Kasumi-1 (cell line): Measurements from ENCODE around the gene IPO5.
A peak's percentile ranks its signal among the peaks of the same experiment; 100 is the strongest.
"Not testable (repeated sequence)": the region's sequence is repeated elsewhere in the genome, so short reads cannot be mapped to it uniquely, and the experiment has no call there.

ENCODE experiments used
- DNase-seq, 2 experiments: peaks; one replicate each; lab custom pipeline; 2025; lab: John Stamatoyannopoulos, UW

IPO5 gene

GRCh38 chr13:97949316-97949715, 4.2 kb upstream of the IPO5 start:
- DNase-seq = not testable (repeated sequence)

DNA sequence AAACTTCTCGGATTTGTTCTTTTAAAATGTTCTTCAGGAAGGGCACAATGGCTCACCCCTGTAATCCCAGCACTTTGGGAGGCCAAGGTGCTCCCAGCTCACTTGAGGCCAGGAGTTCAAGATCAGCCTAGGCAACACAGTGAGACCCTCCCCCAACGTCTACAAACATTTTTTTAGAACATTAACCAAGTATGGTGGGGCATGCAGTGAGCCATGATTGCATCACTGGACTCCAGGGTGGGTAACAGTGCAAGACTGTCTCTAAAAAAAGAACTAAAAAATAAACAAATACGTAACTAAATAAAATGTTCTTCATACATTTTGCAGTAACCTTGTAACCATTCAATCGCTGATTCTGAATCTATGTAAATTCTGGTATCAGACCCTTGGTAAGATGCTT, 2.1 kb upstream of the IPO5 start:
- no peak for DNase-seq

GRCh38 chr13:97952831-97953230, 644 bp upstream of the IPO5 start:
- not testable (repeated sequence) for DNase-seq

DNA sequence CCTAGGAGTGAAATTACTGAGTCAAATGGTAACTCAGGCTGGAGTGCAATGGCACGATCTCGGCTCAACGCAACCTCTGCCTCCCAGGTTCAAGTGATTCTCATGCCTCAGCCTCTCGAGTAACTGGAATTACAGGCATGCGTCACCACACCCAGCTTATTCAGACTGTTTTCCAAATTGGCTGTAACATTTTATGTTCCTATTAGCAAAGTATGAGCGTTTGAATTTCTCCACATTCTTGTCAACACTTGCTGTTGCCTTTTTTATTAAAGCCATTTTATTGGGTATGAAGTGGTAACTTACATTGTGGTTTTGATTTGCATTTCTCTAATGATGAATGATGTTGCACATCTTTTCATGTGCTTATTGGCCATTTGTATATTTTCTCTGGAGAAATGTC, 7.9 kb downstream of the IPO5 start:
- no peak for DNase-seq

DNA sequence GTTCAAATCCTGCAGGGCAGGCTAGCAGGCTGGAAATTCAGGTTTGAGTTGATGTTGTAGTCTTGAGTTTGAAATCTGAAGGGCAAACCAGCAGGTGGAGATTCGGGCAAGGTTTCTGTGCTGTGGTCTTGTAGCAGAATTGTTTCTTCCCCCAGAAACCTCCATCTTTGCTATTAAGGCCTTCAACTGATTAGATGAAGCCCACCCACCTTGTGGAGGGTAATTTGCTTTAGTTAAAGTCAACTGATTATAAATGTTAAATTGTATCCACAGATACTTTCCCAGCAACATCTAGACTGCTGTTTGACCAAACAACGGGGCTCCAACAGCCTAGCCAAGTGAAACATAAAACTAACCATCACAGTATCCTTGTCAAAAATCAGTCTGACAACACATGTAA, 9.4 kb downstream of the IPO5 start:
- DNase-seq = no peak

GRCh38 chr13:97967226-97967625, 13.8 kb downstream of the IPO5 start:
- no peak for DNase-seq

DNA sequence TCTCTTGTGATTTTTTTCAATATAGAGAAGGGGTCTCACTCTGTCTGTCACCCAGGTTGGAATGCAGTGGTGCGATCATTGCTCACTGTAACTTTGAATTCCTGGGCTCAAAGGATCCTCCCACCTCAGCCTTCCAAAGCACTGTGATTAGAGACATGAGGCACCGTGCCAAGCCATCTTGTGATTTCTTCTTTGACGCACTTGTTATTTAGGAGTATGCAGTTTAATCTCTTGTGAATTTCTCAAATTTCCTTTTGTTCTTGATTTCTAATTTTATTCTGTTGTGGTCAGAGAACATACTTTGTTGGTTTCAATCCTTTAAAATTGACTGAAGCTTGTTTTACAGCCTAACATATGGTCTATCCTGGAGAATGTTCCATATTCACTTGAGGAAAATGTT, 14.5 kb downstream of the IPO5 start:
- DNase-seq = no peak

- DNase-seq = no peak
These were observed 18.0 kb downstream of the IPO5 start for GRCh38 chr13:97971519-97971918.

DNA sequence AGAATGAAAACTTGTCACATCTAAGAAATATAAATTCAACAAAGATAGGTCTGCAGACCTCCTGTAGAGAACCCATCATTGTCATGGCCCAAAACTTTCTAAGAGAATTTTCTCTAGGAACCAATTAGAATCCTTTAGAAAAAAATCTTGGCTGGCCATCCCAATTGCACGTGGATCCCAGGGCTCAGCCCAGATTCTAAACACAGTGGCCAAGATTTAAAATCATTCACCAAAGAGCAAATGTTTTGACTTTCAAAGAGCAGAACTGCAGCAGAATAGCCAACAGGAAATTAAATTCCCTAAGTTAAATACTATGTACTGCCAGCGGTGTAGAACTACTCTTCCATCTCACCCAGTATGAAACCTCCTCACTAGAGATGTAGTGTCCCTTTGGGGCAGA, 21.3 kb downstream of the IPO5 start:
- DNase-seq = no peak

DNA sequence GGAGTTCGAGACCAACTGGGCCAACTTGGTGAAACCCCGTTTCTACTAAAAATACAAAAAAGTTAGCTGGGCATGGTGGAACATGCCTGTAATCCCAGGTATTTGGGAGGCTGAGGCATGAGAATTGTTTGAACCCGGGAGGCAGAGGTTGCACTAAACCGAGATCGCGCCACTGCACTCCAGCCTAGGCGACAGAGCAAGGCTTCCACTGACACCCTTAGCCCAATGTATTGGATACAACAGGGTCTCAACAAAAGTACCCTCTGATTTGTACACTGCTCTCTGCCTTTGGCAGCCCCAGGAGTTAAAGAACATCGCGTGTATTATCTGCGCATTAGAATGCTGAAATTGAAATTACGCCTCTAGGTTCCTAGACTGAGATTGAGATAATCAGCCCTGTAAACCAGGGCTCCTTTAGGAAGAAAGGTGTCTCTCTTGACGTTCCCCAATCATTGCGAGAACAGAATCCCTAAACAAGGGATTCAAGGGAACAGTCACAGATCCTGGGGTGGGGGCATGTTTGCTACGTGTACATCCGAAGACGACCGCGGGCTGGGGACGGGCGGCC, 21.9 kb downstream of the IPO5 start:
- DNase-seq = no peak

- DNase-seq = peak; percentile 61 to 85
These were observed 22.6 kb downstream of the IPO5 start for GRCh38 chr13:97975848-97976609.

GRCh38 chr13:97976610-97977521, 23.4 kb downstream of the IPO5 start:
- peak in 1 of 2 experiments; percentile 85 for DNase-seq

DNA sequence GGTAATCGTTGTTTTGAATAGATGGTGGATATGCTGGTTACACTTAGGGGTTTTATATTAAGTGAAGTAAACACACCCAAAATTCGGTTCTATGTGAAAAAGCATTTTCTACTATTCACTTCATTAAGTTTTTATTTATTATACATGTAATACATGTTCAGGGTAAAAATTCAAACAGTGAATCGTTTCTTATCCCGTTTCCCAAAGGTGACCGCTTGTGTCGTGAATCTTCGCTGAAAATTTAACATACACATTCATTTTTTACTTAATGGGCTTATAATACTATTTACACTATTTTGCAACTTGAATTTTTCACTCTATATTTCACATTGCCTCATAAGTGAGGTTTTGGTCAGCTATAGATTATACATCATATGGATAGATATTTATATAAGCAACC, 24.5 kb downstream of the IPO5 start:
- DNase-seq = no peak

GRCh38 chr13:97978651-97979050, 25.2 kb downstream of the IPO5 start:
- peak in 1 of 2 experiments; percentile 16 for DNase-seq

DNA sequence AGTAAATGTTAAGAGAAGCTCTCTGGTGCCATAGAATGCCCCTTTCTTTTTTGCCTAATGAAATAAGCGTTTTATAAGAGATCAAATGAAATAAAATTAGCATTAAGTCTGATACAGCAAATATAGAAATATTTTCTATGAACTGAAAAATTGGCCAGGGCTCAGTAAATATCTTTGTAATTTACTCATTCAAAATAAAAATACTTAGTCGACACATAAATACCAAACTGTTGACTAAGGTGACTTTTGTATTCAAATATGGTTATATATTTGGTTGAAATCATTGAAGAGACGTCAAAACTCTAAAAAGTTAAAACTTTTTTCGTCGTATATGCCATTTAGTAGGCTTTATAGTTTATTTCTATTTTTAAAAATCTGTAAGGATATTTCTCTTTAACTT, 25.6 kb downstream of the IPO5 start:
- no peak for DNase-seq

GRCh38 chr13:97979556-97979955, 26.1 kb downstream of the IPO5 start:
- DNase-seq = no peak

DNA sequence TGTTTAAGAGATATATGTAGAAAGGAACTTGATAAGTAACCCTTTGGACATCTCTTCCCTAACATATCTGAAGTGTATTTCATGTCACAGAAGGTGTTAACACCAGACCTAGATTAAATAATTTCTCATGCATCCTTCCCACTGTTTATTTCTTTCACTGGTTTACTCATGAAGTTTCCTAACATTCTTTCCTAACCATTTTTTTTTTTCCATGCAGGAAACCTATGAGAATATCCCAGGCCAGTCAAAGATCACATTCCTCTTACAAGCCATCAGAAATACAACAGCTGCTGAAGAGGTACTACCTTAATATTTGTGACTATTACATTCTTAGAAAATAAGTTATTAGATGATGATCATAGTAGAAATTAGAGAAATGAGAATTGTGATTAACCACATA, 28.8 kb downstream of the IPO5 start:
- DNase-seq = no peak

GRCh38 chr13:97986835-97987234, 33.4 kb downstream of the IPO5 start:
- no peak for DNase-seq

DNA sequence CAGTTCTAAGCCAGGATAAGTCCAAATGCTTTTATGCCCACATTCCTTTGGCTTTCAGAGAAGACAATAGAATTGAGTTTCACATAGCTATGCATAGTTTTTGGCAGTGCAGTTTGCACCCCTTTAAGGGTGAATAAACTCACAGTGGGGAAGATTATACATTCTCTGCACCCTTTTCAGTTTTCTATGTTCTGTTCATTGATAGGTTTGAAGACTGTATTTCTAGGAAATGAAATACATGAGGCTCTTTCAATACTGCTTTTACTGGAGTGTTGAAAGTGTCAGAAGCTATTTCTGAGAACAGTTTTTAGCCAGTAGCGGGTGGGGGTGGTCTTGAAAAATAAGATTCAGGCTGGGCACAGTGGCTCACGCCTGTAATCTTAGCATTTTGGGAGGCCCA, 46.2 kb downstream of the IPO5 start:
- no peak for DNase-seq

DNA sequence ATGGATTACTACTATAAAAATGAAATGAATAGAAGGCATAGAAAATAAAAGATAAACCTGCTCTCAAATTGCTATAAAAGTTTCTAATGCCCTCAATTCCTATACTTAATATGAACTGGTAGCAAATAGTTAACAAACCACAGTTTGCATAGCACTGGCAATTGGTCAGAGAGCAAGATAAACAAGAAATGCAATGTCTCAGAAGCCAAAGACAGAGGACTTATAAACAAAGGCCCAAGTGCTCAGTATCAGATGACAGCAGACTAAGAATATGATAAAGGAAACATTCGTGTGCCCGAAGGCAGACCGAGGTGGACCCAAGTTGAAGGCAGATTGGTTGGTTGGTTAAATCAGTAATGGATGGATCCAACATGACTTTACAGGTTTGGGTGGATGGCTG, 50.6 kb downstream of the IPO5 start:
- no peak for DNase-seq

DNA sequence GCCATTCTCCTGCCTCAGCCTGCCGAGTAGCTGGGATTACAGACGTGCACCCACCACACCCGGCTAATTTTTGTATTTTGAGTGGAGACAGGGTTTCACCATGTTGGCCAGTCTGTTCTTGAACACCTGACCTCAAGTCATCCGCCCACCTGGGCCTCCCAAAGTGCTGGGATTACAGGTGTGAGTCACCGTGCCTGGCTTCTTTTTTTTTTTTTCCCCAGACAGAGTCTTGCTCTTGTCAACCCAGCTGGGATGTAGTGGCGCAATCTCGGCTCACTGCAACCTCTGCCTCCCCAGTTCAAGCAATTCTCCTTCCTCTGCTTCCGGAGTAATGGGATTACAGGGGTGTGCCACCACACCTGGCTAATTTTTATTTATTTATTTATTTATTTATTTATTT, 51.5 kb downstream of the IPO5 start:
- DNase-seq = not testable (repeated sequence)

GRCh38 chr13:98007001-98007400, 53.5 kb downstream of the IPO5 start:
- no peak for DNase-seq

DNA sequence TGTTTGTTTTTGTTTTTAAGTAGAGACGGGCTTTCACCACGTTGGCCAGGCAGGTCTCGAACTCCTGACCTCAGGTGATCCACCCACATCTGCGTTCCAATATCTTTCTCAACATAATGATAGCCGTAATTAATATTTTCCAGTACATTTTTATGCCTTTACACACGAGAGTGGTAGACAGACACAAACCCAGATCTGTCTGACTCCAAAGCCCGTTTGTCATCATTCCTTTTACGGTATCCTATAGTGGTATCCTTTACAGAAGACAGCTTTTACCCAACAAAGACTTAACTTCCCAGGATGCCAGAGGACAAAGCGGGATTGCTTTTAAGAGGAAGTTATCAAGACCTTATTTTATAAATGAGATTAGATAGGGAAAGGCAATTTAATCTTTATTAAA, 59.8 kb downstream of the IPO5 start:
- no peak for DNase-seq
